CD4-positive, alpha-beta T cell treated with Interleukin-10 for 1 hour (primary cell): Measurements from ENCODE around the gene XIRP2.
A peak's percentile ranks its signal among the peaks of the same experiment; 100 is the strongest.
"Not testable (repeated sequence)": the region's sequence is repeated elsewhere in the genome, so short reads cannot be mapped to it uniquely, and the experiment has no call there.

Experiments
- DNase-seq: peaks from one replicate; pipeline ENCODE4 v3.0.0-alpha.2; 2020

The XIRP2 gene

GRCh38 chr2:167200019-167200418 is 311.7 kb downstream of the XIRP2 start:
- DNase-seq, result no peak

- DNase-seq, result no peak
These were observed 321.5 kb downstream of the XIRP2 start for GRCh38 chr2:167209784-167210183.

GRCh38 chr2:167212014-167212648 is 323.9 kb downstream of the XIRP2 start:
- DNase-seq, result peak; percentile 20

- no peak for DNase-seq
These were observed 327.3 kb downstream of the XIRP2 start for GRCh38 chr2:167215595-167215994.

GRCh38 chr2:167237478-167237877 is 349.2 kb downstream of the XIRP2 start:
- no peak for DNase-seq

GRCh38 chr2:167240671-167241070 is 352.4 kb downstream of the XIRP2 start:
- DNase-seq, result no peak

GRCh38 chr2:167249197-167249596 is 360.9 kb downstream of the XIRP2 start:
- DNase-seq, result no peak

- no peak for DNase-seq
These were observed 364.7 kb downstream of the XIRP2 start for GRCh38 chr2:167253025-167253424.

GRCh38 chr2:167254721-167255120 is 366.4 kb downstream of the XIRP2 start:
- no peak for DNase-seq

GRCh38 chr2:167258712-167259111 is 370.4 kb downstream of the XIRP2 start:
- no peak for DNase-seq

GRCh38 chr2:167264380-167264779 is 376.1 kb downstream of the XIRP2 start:
- no peak for DNase-seq

GRCh38 chr2:167265004-167265403 is 376.7 kb downstream of the XIRP2 start:
- no peak for DNase-seq

GRCh38 chr2:167265722-167266121 is 377.4 kb downstream of the XIRP2 start:
- no peak for DNase-seq

- DNase-seq, result not testable (repeated sequence)
These were observed 380.0 kb downstream of the XIRP2 start for GRCh38 chr2:167268245-167268644.

GRCh38 chr2:167271932-167272331 is 383.7 kb downstream of the XIRP2 start:
- no peak for DNase-seq

- DNase-seq, result no peak
These were observed 386.8 kb downstream of the XIRP2 start for GRCh38 chr2:167275046-167275445.

GRCh38 chr2:167279810-167280209 is 391.5 kb downstream of the XIRP2 start:
- no peak for DNase-seq

GRCh38 chr2:167287212-167287611 is 398.9 kb downstream of the XIRP2 start:
- no peak for DNase-seq

GRCh38 chr2:167289651-167290410 is 401.6 kb downstream of the XIRP2 start:
- no peak for DNase-seq

- DNase-seq, result peak; percentile 44
These were observed 404.3 kb downstream of the XIRP2 start, which contains the start of gene B3GALT1 for GRCh38 chr2:167292430-167293171. B3GALT1 (plus strand) TSS chr2:167293001.

GRCh38 chr2:167293172-167293781 is 405.0 kb downstream of the XIRP2 start:
- no peak for DNase-seq

GRCh38 chr2:167293943-167294775 is 405.9 kb downstream of the XIRP2 start:
- no peak for DNase-seq
